HCT116 (cell line): ENCODE data around the gene FOXP2. TPM values are rescaled to one million over a fixed set of nuclear protein-coding genes. Genes with fewer than 3 reads are reported as not detected.

ENCODE experiments used
- ATAC-seq: fragments of 200-7000 bp; cut with Tn5 transposase; 2 replicates; pipeline ENCODE4 v1.9.1; 2020; ENCODE audit warnings: mild to moderate bottlenecking, moderate library complexity
- BruUV-seq: library from RNA; stranded (reverse); fragments of 400-500 nt; replicated peaks from 2 replicates; lab custom pipeline; 2021; lab: Mats Ljungman, UMichigan
- CTCF ChIA-PET: fragments of 300-600 bp; sonication (Branson Sonifier 250); formaldehyde crosslinking; loops from one replicate; lab custom pipeline; 2021; ENCODE audit warnings: antibody characterized with exemption; lab: Charles Lee
- POLR2A ChIA-PET: fragments of 300-600, 350-600 bp; sonication (Branson Sonifier 250); formaldehyde crosslinking; loops from one replicate; lab custom pipeline; 2021; ENCODE audit warnings: antibody characterized with exemption; lab: Charles Lee
- RAD21 ChIA-PET, 2 experiments: fragments of 300-600 bp; sonication (Branson Sonifier 250); formaldehyde crosslinking; loops; one replicate each; lab custom pipeline; 2023; ENCODE audit warnings: low total read pairs in 2 of 2; ENCODE audit not compliant: uncharacterized antibody in 2 of 2, unreplicated experiment in 2 of 2, low non-redundant PET in 1 of 2; lab: Charles Lee
- DNase-seq: peaks from one replicate; pipeline ENCODE4 v3.0.0-alpha.2; 2010; ENCODE audit warnings: low read depth, low spot score
- H2AFZ ChIP-seq: fragments of 200-600 bp; shearing (Covaris generic), sonication (generic); 2 replicates; pipeline ENCODE4 v1.6.1; 2017; ENCODE audit warnings: low read depth, mixed run types, mixed read lengths, antibody characterized with exemption, low read length; ENCODE audit not compliant: poor library complexity, severe bottlenecking
- H3K27ac ChIP-seq: 2 replicates; pipeline ENCODE4 v1.5.1; 2012; ENCODE audit warnings: low read depth, low read length
- H3K27me3 ChIP-seq: fragments of 200-600 bp; sonication (generic); 2 replicates; pipeline ENCODE4 v1.6.1; 2016; ENCODE audit warnings: mixed run types, low read length, mixed read lengths; ENCODE audit not compliant: insufficient read depth
- H3K36me3 ChIP-seq, 2 experiments: fragments of 200-500 bp in 1 of 2; fragments of 200-600 bp in 1 of 2; sonication (Bioruptor generic) in 1 of 2; sonication (generic) in 1 of 2; 2 replicates each; pipeline versions ENCODE4 v1.5.1 to v1.6.1; 2014 to 2016; ENCODE audit warnings: low read length in 2 of 2, inconsistent platforms in 1 of 2, mixed read lengths in 1 of 2, mixed run types in 1 of 2; ENCODE audit not compliant: insufficient read depth in 2 of 2, control insufficient read depth in 1 of 2
- H3K4me1 ChIP-seq, 2 experiments: fragments of 200-600 bp in 1 of 2; sonication (generic) in 1 of 2; 2 replicates each; pipeline versions ENCODE4 v1.5.1 to v1.6.1; 2012 to 2017; ENCODE audit warnings: low read length in 2 of 2, inconsistent platforms in 1 of 2, mild to moderate bottlenecking in 1 of 2, mixed read lengths in 1 of 2, mixed run types in 1 of 2, moderate library complexity in 1 of 2; ENCODE audit not compliant: insufficient read depth in 2 of 2, control insufficient read depth in 1 of 2
- H3K4me2 ChIP-seq: fragments of 200-600 bp; sonication (generic); 2 replicates; pipeline ENCODE4 v1.6.1; 2017; ENCODE audit warnings: mixed run types, low read length, mixed read lengths
- H3K4me3 ChIP-seq, 2 experiments: fragments of 200-600 bp in 1 of 2; sonication (generic) in 1 of 2; replicated peaks in 1 of 2; 2 replicates each; pipeline ENCODE4 v1.5.1; 2011 to 2016; ENCODE audit warnings: low read length in 2 of 2, control low read depth in 1 of 2, low read depth in 1 of 2, mild to moderate bottlenecking in 1 of 2, mixed read lengths in 1 of 2, mixed run types in 1 of 2
- H3K79me2 ChIP-seq: fragments of 200-600 bp; sonication (generic); 2 replicates; pipeline ENCODE4 v1.6.1; 2017; ENCODE audit warnings: mild to moderate bottlenecking, mixed run types, low read length, moderate library complexity, mixed read lengths; ENCODE audit not compliant: insufficient read depth
- H3K9ac ChIP-seq: fragments of 200-600 bp; sonication (generic); 2 replicates; pipeline ENCODE4 v1.6.1; 2016; ENCODE audit warnings: low read length, mixed read lengths
- H3K9me2 ChIP-seq: fragments of 200-600 bp; sonication (generic), shearing (Covaris generic); 2 replicates; pipeline ENCODE4 v1.6.1; 2017; ENCODE audit warnings: mixed run types, mild to moderate bottlenecking, moderate library complexity; ENCODE audit not compliant: insufficient read depth
- H3K9me3 ChIP-seq, 2 experiments: fragments of 200-500 bp in 1 of 2; fragments of 200-600 bp in 1 of 2; sonication (Bioruptor generic) in 1 of 2; sonication (generic) in 1 of 2; 2 replicates each; pipeline ENCODE4 v1.6.1; 2014 to 2017; ENCODE audit warnings: low read length in 2 of 2, mixed read lengths in 2 of 2, inconsistent platforms in 1 of 2, low read depth in 1 of 2, mild to moderate bottlenecking in 1 of 2, mixed run types in 1 of 2, moderate library complexity in 1 of 2; ENCODE audit not compliant: control insufficient read depth in 1 of 2, insufficient read depth in 1 of 2
- H4K20me1 ChIP-seq: fragments of 200-600 bp; sonication (generic), shearing (Covaris generic); 2 replicates; pipeline ENCODE4 v1.6.1; 2017; ENCODE audit warnings: mixed run types, mild to moderate bottlenecking, moderate library complexity; ENCODE audit not compliant: insufficient read depth
- ATF3 ChIP-seq: IDR thresholded peaks from 2 replicates; pipeline ENCODE4 v1.6.1; 2012
- CEBPB ChIP-seq: IDR thresholded peaks from 2 replicates; pipeline ENCODE4 v1.6.1; 2012; ENCODE audit warnings: low read depth
- EGR1 ChIP-seq: IDR thresholded peaks from 2 replicates; pipeline ENCODE4 v1.6.1; 2012; ENCODE audit warnings: low read depth
- ELF1 ChIP-seq: IDR thresholded peaks from 2 replicates; pipeline ENCODE4 v1.6.1; 2012; ENCODE audit warnings: low read depth, borderline replicate concordance
- EZH2phosphoT487 ChIP-seq: fragments of 200-600 bp; IDR thresholded peaks from 2 replicates; pipeline ENCODE4 v1.6.1; 2018; ENCODE audit warnings: antibody characterized with exemption, borderline replicate concordance
- FOSL1 ChIP-seq: IDR thresholded peaks from 2 replicates; pipeline ENCODE4 v1.6.1; 2012; ENCODE audit warnings: low read depth
- MAX ChIP-seq: IDR thresholded peaks from 2 replicates; pipeline ENCODE4 v1.6.1; 2012
- POLR2A ChIP-seq: IDR thresholded peaks from 2 replicates; pipeline ENCODE4 v1.7.0; 2011; ENCODE audit warnings: borderline replicate concordance; ENCODE audit not compliant: insufficient read depth, insufficient read length; ENCODE audit errors: extremely low read depth
- POLR2AphosphoS5 ChIP-seq: IDR thresholded peaks from 2 replicates; pipeline ENCODE4 v1.6.1; 2011; ENCODE audit warnings: mild to moderate bottlenecking, low read depth, low read length, moderate library complexity
- RAD21 ChIP-seq: IDR thresholded peaks from 2 replicates; pipeline ENCODE4 v1.6.1; 2012; ENCODE audit warnings: low read depth, mild to moderate bottlenecking
- REST ChIP-seq: IDR thresholded peaks from 2 replicates; pipeline ENCODE4 v1.6.1; 2012; ENCODE audit warnings: low read depth
- SIN3A ChIP-seq: IDR thresholded peaks from 2 replicates; pipeline ENCODE4 v1.6.1; 2012; ENCODE audit warnings: low read depth
- SRF ChIP-seq: IDR thresholded peaks from 2 replicates; pipeline ENCODE4 v1.6.1; 2012; ENCODE audit warnings: low read depth
- TCF7L2 ChIP-seq: IDR thresholded peaks from 2 replicates; pipeline ENCODE4 v1.7.0; 2011; ENCODE audit warnings: borderline replicate concordance, inconsistent platforms; ENCODE audit not compliant: insufficient read depth, insufficient read length; ENCODE audit errors: extremely low read depth
- YY1 ChIP-seq: IDR thresholded peaks from 2 replicates; pipeline ENCODE4 v1.6.1; 2011; ENCODE audit warnings: low read length, low read depth, moderate library complexity, mild to moderate bottlenecking; ENCODE audit not compliant: insufficient replicate concordance; ENCODE audit errors: extremely low read depth
- ZBTB33 ChIP-seq: IDR thresholded peaks from 2 replicates; pipeline ENCODE4 v1.6.1; 2011; ENCODE audit warnings: mild to moderate bottlenecking, low read length, moderate library complexity; ENCODE audit not compliant: insufficient replicate concordance; ENCODE audit errors: extremely low read depth
- ZFX ChIP-seq: fragments of 450-650 bp; IDR thresholded peaks from 2 replicates; pipeline ENCODE4 v1.6.1; 2017
- ZNF274 ChIP-seq: fragments of 200-500 bp; sonication (Bioruptor generic); IDR thresholded peaks from 2 replicates; pipeline ENCODE4 v1.6.1; 2014; ENCODE audit warnings: mild to moderate bottlenecking, low read depth, low read length, inconsistent platforms
- intact Hi-C: fragments of 100-400 bp; cut with micrococcal nuclease; formaldehyde crosslinking; loops from 2 replicates; pipeline ENCODE4 v1.10.0; 2022
- total RNA-seq: library from RNA; stranded (reverse); gene quantifications from one replicate; pipeline ENCODE4 v1.2.1, GENCODE V29; 2021; ENCODE audit not compliant: unreplicated experiment

FOXP2 gene
- total RNA-seq, 1 experiment from 2014 or later, result 2.5 TPM

GRCh38 chr7:114720725-114721124, 306.1 kb downstream of the FOXP2 start:
- RAD21 ChIA-PET, result no interaction called here
- no peaks in the 10 kb centered on the region for H3K79me2 ChIP-seq
- H3K9ac ChIP-seq, result no peak overlapping the region
- TF ChIP-seq EZH2phosphoT487, result no peak
- TF ChIP-seq RAD21, result no peak
- TF ChIP-seq YY1, result no peak
- TF ChIP-seq FOSL1, result no peak
- TF ChIP-seq POLR2AphosphoS5, result no peak
- TF ChIP-seq ZBTB33, result no peak
- no peak for TF ChIP-seq EGR1
- TF ChIP-seq REST, result no peak
- no peak for TF ChIP-seq ATF3
- TF ChIP-seq SRF, result no peak
- no peak for TF ChIP-seq ZFX
- no peak for TF ChIP-seq CEBPB
- TF ChIP-seq POLR2A, result no peak
- no peak for TF ChIP-seq MAX
- no peak for TF ChIP-seq SIN3A
- TF ChIP-seq TCF7L2, result no peak
- no peak for TF ChIP-seq ZNF274
- TF ChIP-seq ELF1, result no peak
- intact Hi-C loops, result no loop called here
- BruUV-seq, result no TSS peak
- POLR2A ChIA-PET, result no interaction called here
- H3K4me3 ChIP-seq, result no peak overlapping the region
- no peaks in the 10 kb centered on the region for H3K9me3 ChIP-seq
- ATAC-seq (no peak), DNase-seq (no peak)
- H3K27me3 ChIP-seq, result no peaks in the 10 kb centered on the region
- no peaks in the 10 kb centered on the region for H3K36me3 ChIP-seq
- H3K4me2 ChIP-seq, result no peak overlapping the region
- H3K9me2 ChIP-seq, result no peaks in the 10 kb centered on the region
- H2AFZ ChIP-seq, result no peak overlapping the region
- no peak overlapping the region for H3K27ac ChIP-seq
- no peaks in the 10 kb centered on the region for H3K4me1 ChIP-seq
- CTCF ChIA-PET, result no interaction called here
- no peaks in the 10 kb centered on the region for H4K20me1 ChIP-seq
